Left ventricle myocardium superior (tissue), 1 donor: ENCODE results near the gene ETV7. TPM values are rescaled to one million over a fixed set of nuclear protein-coding genes. Genes with fewer than 3 reads are reported as not detected.
"Not testable (repeated sequence)": the region's sequence is repeated elsewhere in the genome, so short reads cannot be mapped to it uniquely, and the experiment has no call there.

Experiments used
- ATAC-seq: fragments of 200-7000 bp; cut with Tn5 transposase; one replicate; pipeline ENCODE4 v1.9.1; 2020; ENCODE audit warnings: mild to moderate bottlenecking, moderate library complexity
- DNase-seq: peaks from one replicate; pipeline ENCODE4 v3.0.0-alpha.2; 2020
- intact Hi-C: fragments of 100-400 bp; cut with micrococcal nuclease; formaldehyde crosslinking; loops from one replicate; pipeline ENCODE4 v1.11.0; 2022
- total RNA-seq: library from RNA; stranded (reverse); fragmentation: NEBNext Ultra II Directional; extraction: Animal tissue kit (Norgen Biotek cat#: 25700); gene quantifications from one replicate; pipeline ENCODE4 v1.2.1, GENCODE V29; 2021
- donor health status: DM: no; HTN: yes; CAD: no; lungs with severe emphysema.

The ETV7 gene
- total RNA-seq, 1 donor from 2014 or later, result 0.15 TPM

GRCh38 chr6:36349240-36349639 lies 38.2 kb downstream of the ETV7 start:
- intact Hi-C loops, result no loop called here
- ATAC-seq (no peak), DNase-seq (no peak)

- DNase-seq, result no peak
- no peak for ATAC-seq
- intact Hi-C loops, result no loop called here
Measured at GRCh38 chr6:36347621-36348020, 39.8 kb downstream of the ETV7 start.

- no peak for ATAC-seq
- DNase-seq, result no peak
- intact Hi-C loops, result no loop called here
Measured at GRCh38 chr6:36346486-36347273, 40.8 kb downstream of the ETV7 start.

- ATAC-seq (no peak), DNase-seq (no peak)
- intact Hi-C loops, result no loop called here
Measured at GRCh38 chr6:36345681-36346466, 41.6 kb downstream of the ETV7 start.

- ATAC-seq, result no peak
- no peak for DNase-seq
- intact Hi-C loops, result no loop called here
Measured at GRCh38 chr6:36343109-36343680, 44.3 kb downstream of the ETV7 start.

- DNase-seq (peak; percentile 90), ATAC-seq (peak; percentile 81)
- intact Hi-C loops, result no loop called here
Measured at GRCh38 chr6:36340618-36341454, 46.6 kb downstream of the ETV7 start.

GRCh38 chr6:36340306-36340617 lies 47.2 kb downstream of the ETV7 start:
- DNase-seq (no peak), ATAC-seq (peak; percentile 10)
- intact Hi-C loops, result no loop called here

GRCh38 chr6:36339146-36339545 lies 48.3 kb downstream of the ETV7 start:
- no peak for ATAC-seq
- DNase-seq, result no peak

GRCh38 chr6:36338223-36338622 lies 49.2 kb downstream of the ETV7 start:
- intact Hi-C loops, ATAC-seq, DNase-seq: not testable (repeated sequence)

More at GRCh38 chr6:36339146-36339545, 48.3 kb downstream of the ETV7 start:
- intact Hi-C loops, result no loop called here

- DNase-seq, result no peak
- intact Hi-C loops, result no loop called here
- no peak for ATAC-seq
Measured at GRCh38 chr6:36337814-36338213, 49.7 kb downstream of the ETV7 start.

GRCh38 chr6:36336779-36337241 lies 50.7 kb downstream of the ETV7 start, which contains the start of gene BNIP5:
TSS of gene BNIP5 (minus strand) at chr6:36336888. CDS start at chr6:36330690, 6,198 bp downstream.
- ATAC-seq (no peak), DNase-seq (no peak)
- intact Hi-C loops, result no loop called here

GRCh38 chr6:36336208-36336710 lies 51.2 kb downstream of the ETV7 start:
- DNase-seq (no peak), ATAC-seq (no peak)
- intact Hi-C loops, result no loop called here

GRCh38 chr6:36335465-36336207 lies 51.8 kb downstream of the ETV7 start:
- intact Hi-C loops, result no loop called here
- ATAC-seq, result no peak

GRCh38 chr6:36334832-36335459 lies 52.5 kb downstream of the ETV7 start:
- ATAC-seq, result peak; percentile 9

More at GRCh38 chr6:36335465-36336207, 51.8 kb downstream of the ETV7 start:
- no peak for DNase-seq

GRCh38 chr6:36333931-36334725 lies 53.3 kb downstream of the ETV7 start:
- no peak for DNase-seq
- intact Hi-C loops, result no loop called here
- ATAC-seq, result peak; percentile 59

More at GRCh38 chr6:36334832-36335459, 52.5 kb downstream of the ETV7 start:
- intact Hi-C loops, result no loop called here
- no peak for DNase-seq

- DNase-seq, result no peak
- ATAC-seq, result no peak
- intact Hi-C loops, result no loop called here
Measured at GRCh38 chr6:36333171-36333895, 54.1 kb downstream of the ETV7 start.
